Natural killer cell (primary cell): ENCODE measurements around the gene KIF15. TPM values are rescaled to one million over a fixed set of nuclear protein-coding genes. Genes with fewer than 3 reads are reported as not detected.

Experiments used
- ATAC-seq, 3 donors: fragments of 150-1000 bp in 2 of 3; fragments of 200-7000 bp in 1 of 3; cut with Tn5 transposase; 1 replicate in 1 of 3; 2 replicates in 2 of 3; pipeline ENCODE4 v1.10.0; 2021; ENCODE audit warnings: mild to moderate bottlenecking in 2 of 3, moderate library complexity in 2 of 3
- DNase-seq, 2 donors: peaks; one replicate each; pipeline versions ENCODE4 v3.0.0 to v3.0.0-alpha.2; 2013 to 2021; ENCODE audit warnings: mixed read lengths in 1 of 2
- H3K27ac ChIP-seq: one replicate; pipeline ENCODE4 v1.5.1; 2013; ENCODE audit warnings: mild to moderate bottlenecking, low read length
- H3K27me3 ChIP-seq: one replicate; pipeline ENCODE4 v1.6.1; 2013; ENCODE audit warnings: low read length; ENCODE audit not compliant: control insufficient read depth, insufficient read depth
- H3K36me3 ChIP-seq: one replicate; pipeline ENCODE4 v1.6.1; 2013; ENCODE audit warnings: low read length; ENCODE audit not compliant: control insufficient read depth, insufficient read depth
- H3K4me1 ChIP-seq: one replicate; pipeline ENCODE4 v1.6.1; 2013; ENCODE audit warnings: low read length; ENCODE audit not compliant: control insufficient read depth, insufficient read depth
- H3K4me3 ChIP-seq: one replicate; pipeline ENCODE4 v1.5.1; 2013; ENCODE audit warnings: low read length
- H3K9me3 ChIP-seq: one replicate; pipeline ENCODE4 v1.6.1; 2013; ENCODE audit warnings: low read length; ENCODE audit not compliant: control insufficient read depth, insufficient read depth
- H3K27ac Mint-ChIP-seq, 2 donors: one replicate each; pipeline ENCODE4 v1.8.0; 2022; ENCODE audit warnings: mild to moderate bottlenecking in 2 of 2, mixed read lengths in 2 of 2, moderate library complexity in 1 of 2
- H3K27me3 Mint-ChIP-seq, 2 donors: one replicate each; pipeline ENCODE4 v1.8.0; 2022; ENCODE audit warnings: low read depth in 2 of 2, mixed read lengths in 2 of 2
- H3K36me3 Mint-ChIP-seq: one replicate; pipeline ENCODE4 v1.8.0; 2022; ENCODE audit warnings: mixed read lengths
- H3K4me1 Mint-ChIP-seq, 2 donors: one replicate each; pipeline ENCODE4 v1.8.0; 2022; ENCODE audit warnings: mixed read lengths in 2 of 2
- H3K4me3 Mint-ChIP-seq: one replicate; pipeline ENCODE4 v1.8.0; 2022; ENCODE audit warnings: mild to moderate bottlenecking, moderate library complexity, mixed read lengths
- H3K9me3 Mint-ChIP-seq, 2 donors: one replicate each; pipeline ENCODE4 v1.8.0; 2022; ENCODE audit warnings: mixed read lengths in 2 of 2
- WGBS: methylation state at CpG from one replicate; pipeline ENCODE4 v1.1.7; 2013; ENCODE audit warnings: missing lambda C conversion rate; ENCODE audit not compliant: insufficient coverage; 5-methylcytosine and 5-hydroxymethylcytosine counted together
- intact Hi-C: fragments of 100-400 bp; cut with micrococcal nuclease; formaldehyde crosslinking; loops from one replicate; pipeline ENCODE4 v1.14.2; 2022
- total RNA-seq, 4 donors: library from RNA; stranded (reverse); fragments of 120-200 nt in 1 of 4; gene quantifications; one replicate each; pipeline versions ENCODE4 v1.2.3 to v1.2.4, GENCODE V29; 2013 to 2022
- TF ChIP-seq, protein P1 (sequence below): fragments of 200-600 bp; IDR thresholded peaks from one replicate; pipeline ENCODE4 v1.8.0; 2022; ENCODE audit warnings: antibody characterized with exemption

Gene KIF15
- total RNA-seq, 3 donors from 2014 or later (not counting 1 experiment from before 2014, with no cell fraction given): 0.80 to 1.6 (median 0.99) TPM

DNA sequence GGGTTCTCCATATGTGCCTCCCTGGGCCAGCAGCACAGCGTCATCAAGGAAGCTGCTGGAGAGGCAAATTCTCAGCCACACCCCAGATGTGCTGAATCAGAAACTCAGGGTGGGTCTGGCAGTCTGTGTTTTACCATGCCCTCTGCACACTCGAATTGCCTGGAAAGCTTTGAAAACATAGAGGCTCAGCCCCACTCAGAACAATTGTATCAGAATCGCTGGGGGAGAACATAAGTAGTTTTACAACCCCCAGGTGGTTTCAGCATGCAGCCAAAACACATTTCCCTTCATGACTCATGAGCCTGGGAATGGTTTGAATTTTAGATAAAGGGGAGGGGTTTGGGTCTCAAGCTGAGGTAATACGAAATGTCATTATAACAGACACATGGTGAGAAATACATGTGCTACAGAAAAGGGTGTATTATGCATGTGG is 122.4 kb downstream of the KIF15 start:
- WGBS: 86% methylated on average over 4 of the region's 4 CpGs
- H3K36me3 Mint-ChIP-seq: no peaks in the 10 kb centered on the region
- H3K4me3 Mint-ChIP-seq: no peak overlapping the region
- H3K36me3 ChIP-seq: no peaks in the 10 kb centered on the region
- peaks cover 4% of the 10 kb centered on the region for H3K27me3 ChIP-seq
- TF ChIP-seq, protein P1, sequence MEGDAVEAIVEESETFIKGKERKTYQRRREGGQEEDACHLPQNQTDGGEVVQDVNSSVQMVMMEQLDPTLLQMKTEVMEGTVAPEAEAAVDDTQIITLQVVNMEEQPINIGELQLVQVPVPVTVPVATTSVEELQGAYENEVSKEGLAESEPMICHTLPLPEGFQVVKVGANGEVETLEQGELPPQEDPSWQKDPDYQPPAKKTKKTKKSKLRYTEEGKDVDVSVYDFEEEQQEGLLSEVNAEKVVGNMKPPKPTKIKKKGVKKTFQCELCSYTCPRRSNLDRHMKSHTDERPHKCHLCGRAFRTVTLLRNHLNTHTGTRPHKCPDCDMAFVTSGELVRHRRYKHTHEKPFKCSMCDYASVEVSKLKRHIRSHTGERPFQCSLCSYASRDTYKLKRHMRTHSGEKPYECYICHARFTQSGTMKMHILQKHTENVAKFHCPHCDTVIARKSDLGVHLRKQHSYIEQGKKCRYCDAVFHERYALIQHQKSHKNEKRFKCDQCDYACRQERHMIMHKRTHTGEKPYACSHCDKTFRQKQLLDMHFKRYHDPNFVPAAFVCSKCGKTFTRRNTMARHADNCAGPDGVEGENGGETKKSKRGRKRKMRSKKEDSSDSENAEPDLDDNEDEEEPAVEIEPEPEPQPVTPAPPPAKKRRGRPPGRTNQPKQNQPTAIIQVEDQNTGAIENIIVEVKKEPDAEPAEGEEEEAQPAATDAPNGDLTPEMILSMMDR: no peak
- no peak overlapping the region for H3K27ac ChIP-seq
- intact Hi-C loops: no loop called here
- peaks cover 12 to 16% of the 10 kb centered on the region in 2 donors for H3K27me3 Mint-ChIP-seq
- no peak overlapping the region for H3K4me3 ChIP-seq
- ATAC-seq (no peak), DNase-seq (no peak)
- H3K27ac Mint-ChIP-seq: no peak overlapping the region
- H3K4me1 Mint-ChIP-seq: no peaks in the 10 kb centered on the region
- H3K9me3 ChIP-seq: no peaks in the 10 kb centered on the region
- no peaks in the 10 kb centered on the region for H3K9me3 Mint-ChIP-seq
- H3K4me1 ChIP-seq: no peaks in the 10 kb centered on the region

DNA sequence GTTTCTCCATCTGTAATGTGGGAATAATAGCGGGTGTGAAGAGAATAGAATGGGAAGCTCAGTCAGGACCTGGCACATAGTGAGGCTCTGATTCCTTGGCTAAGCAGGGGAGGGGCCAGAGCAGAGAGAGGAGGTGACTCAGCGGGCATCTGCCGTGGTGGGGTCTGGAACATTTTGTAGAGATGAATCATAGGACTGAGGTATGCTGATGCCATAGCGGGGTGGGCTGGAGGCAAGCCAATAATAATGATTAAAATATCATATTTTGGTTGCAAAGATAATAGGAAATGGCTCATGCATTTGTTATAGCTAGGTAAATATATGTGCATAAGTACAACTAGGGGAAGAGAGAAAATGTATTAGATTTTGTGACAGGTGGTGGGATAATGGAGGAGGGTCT is 124.0 kb downstream of the KIF15 start:
- no peak overlapping the region for H3K27ac Mint-ChIP-seq
- no peak overlapping the region for H3K4me3 ChIP-seq
- peaks cover 4% of the 10 kb centered on the region for H3K27me3 ChIP-seq
- DNase-seq (no peak), ATAC-seq (no peak)
- no peaks in the 10 kb centered on the region for H3K4me1 ChIP-seq
- intact Hi-C loops: no loop called here
- H3K4me3 Mint-ChIP-seq: no peak overlapping the region
- no peaks in the 10 kb centered on the region for H3K9me3 Mint-ChIP-seq
- H3K9me3 ChIP-seq: no peaks in the 10 kb centered on the region
- H3K36me3 ChIP-seq: no peaks in the 10 kb centered on the region
- H3K4me1 Mint-ChIP-seq: no peaks in the 10 kb centered on the region
- H3K27me3 Mint-ChIP-seq: peaks cover 12 to 16% of the 10 kb centered on the region in 2 donors
- TF ChIP-seq, protein P1: no peak
- no peak overlapping the region for H3K27ac ChIP-seq
- 79% methylated on average over 4 of the region's 4 CpGs for WGBS
- H3K36me3 Mint-ChIP-seq: no peaks in the 10 kb centered on the region

DNA sequence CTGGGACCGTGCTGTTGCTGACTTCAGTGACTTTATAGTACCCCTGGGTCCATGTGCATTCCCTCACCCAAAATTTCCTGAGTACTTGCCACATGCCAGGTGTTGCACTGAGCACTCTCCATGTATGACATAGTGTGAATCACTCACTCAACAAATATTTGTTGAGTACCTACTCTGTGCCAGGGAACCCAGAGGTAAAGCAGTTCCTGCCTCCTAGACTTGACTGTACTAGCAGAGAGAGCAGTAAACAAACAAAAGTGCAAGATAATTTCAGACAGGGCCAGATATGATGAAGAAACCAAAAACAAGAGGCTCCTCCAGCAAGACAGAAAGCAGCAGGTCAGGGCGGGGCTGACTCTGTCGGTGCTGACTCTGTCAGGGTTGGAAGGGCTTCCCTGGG is 125.0 kb downstream of the KIF15 start:
- DNase-seq (no peak), ATAC-seq (no peak)
- Histone ChIP-seq H3K27me3 (peaks cover 4% of the 10 kb centered on the region), H3K4me1 (no peaks in the 10 kb centered on the region), H3K9me3 (no peaks in the 10 kb centered on the region), H3K4me3 (no peak overlapping the region), H3K36me3 (no peaks in the 10 kb centered on the region), H3K27ac (no peak overlapping the region)
- 75% methylated on average over 3 of the region's 3 CpGs for WGBS
- H3K4me3 Mint-ChIP-seq: no peak overlapping the region
- no peaks in the 10 kb centered on the region for H3K9me3 Mint-ChIP-seq
- no peak overlapping the region for H3K27ac Mint-ChIP-seq
- intact Hi-C loops: no loop called here
- TF ChIP-seq, protein P1: no peak
- peaks cover 12 to 16% of the 10 kb centered on the region in 2 donors for H3K27me3 Mint-ChIP-seq
- no peaks in the 10 kb centered on the region for H3K36me3 Mint-ChIP-seq
- no peaks in the 10 kb centered on the region for H3K4me1 Mint-ChIP-seq

DNA sequence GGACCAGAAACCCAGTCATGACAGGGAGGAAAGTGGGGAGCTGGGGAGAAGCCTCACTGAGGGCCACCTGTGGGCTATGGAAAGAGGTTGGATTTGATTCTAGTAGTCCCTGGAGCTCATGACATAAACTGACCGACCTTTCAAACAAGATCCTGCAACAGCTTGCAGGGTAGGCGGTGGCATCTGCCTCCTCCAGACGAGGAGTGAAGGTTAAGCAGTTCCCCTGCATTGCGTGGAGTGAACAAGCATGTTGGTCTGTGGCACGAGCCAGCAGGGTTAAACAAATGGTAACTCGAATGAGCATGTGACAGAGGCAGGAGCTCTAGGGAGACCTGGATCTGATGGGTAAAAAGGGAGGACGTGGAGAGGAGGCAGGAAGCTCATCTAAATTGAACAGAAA is 125.5 kb downstream of the KIF15 start:
- TF ChIP-seq, protein P1: no peak
- no peak for ATAC-seq
- no peak overlapping the region for H3K27ac ChIP-seq
- H3K36me3 ChIP-seq: no peaks in the 10 kb centered on the region
- Mint-ChIP-seq H3K4me3 (no peak overlapping the region), H3K36me3 (no peaks in the 10 kb centered on the region), H3K27me3 (peaks cover 12 to 16% of the 10 kb centered on the region in 2 donors), H3K4me1 (no peaks in the 10 kb centered on the region), H3K27ac (no peak overlapping the region), H3K9me3 (no peaks in the 10 kb centered on the region)
- H3K9me3 ChIP-seq: no peaks in the 10 kb centered on the region
- intact Hi-C loops: no loop called here
- H3K27me3 ChIP-seq: peaks cover 4% of the 10 kb centered on the region
- H3K4me3 ChIP-seq: no peak overlapping the region
- WGBS: 76% methylated on average over 7 of the region's 7 CpGs
- no peaks in the 10 kb centered on the region for H3K4me1 ChIP-seq
- no peak for DNase-seq
